H1 (cell line): Measurements from ENCODE around the gene PLCB3. TPM values are rescaled to one million over a fixed set of nuclear protein-coding genes. Genes with fewer than 3 reads are reported as not detected.

Experiments
- CTCF ChIA-PET: fragments of 300-600 bp; sonication (Branson Sonifier 250); formaldehyde crosslinking; loops from one replicate; lab custom pipeline; 2021; ENCODE audit not compliant: partially characterized antibody; lab: Charles Lee
- POLR2A ChIA-PET: fragments of 300-600 bp; sonication (Branson Sonifier 250); formaldehyde crosslinking; loops from one replicate; lab custom pipeline; 2021; ENCODE audit warnings: inconsistent platforms; ENCODE audit not compliant: partially characterized antibody; lab: Charles Lee
- DNase-seq, 2 experiments: peaks; one replicate each; pipeline versions ENCODE4 v3.0.0 to v3.0.0-alpha.2; 2010 to 2022; ENCODE audit warnings: low spot score in 2 of 2, low read depth in 1 of 2, mixed read lengths in 1 of 2
- FAIRE-seq: peaks from 2 replicates; lab custom pipeline; 2011; peaks lifted over from hg19 to GRCh38; lab: Jason Lieb, UNC
- H2AFZ ChIP-seq: 2 replicates; pipeline ENCODE4 v1.8.1; 2012; ENCODE audit warnings: low read length, inconsistent platforms
- H2AK5ac ChIP-seq: 2 replicates; pipeline ENCODE4 v1.6.1; 2013; ENCODE audit warnings: low read depth, low read length
- H2BK120ac ChIP-seq: replicated peaks from 2 replicates; pipeline ENCODE3; 2013; ENCODE audit warnings: low read depth, low read length, inconsistent platforms
- H2BK12ac ChIP-seq: 2 replicates; pipeline ENCODE4 v1.6.1; 2013; ENCODE audit warnings: low read depth, low read length
- H2BK15ac ChIP-seq: 2 replicates; pipeline ENCODE4 v1.6.1; 2013; ENCODE audit warnings: low read length
- H2BK20ac ChIP-seq: 2 replicates; pipeline ENCODE4 v1.6.1; 2013; ENCODE audit warnings: low read length
- H2BK5ac ChIP-seq: 2 replicates; pipeline ENCODE4 v1.6.1; 2013; ENCODE audit warnings: low read depth, low read length
- H3K14ac ChIP-seq: 2 replicates; pipeline ENCODE4 v1.6.1; 2013; ENCODE audit warnings: inconsistent platforms; ENCODE audit not compliant: insufficient read length
- H3K18ac ChIP-seq: 2 replicates; pipeline ENCODE4 v1.6.1; 2013; ENCODE audit warnings: low read length; ENCODE audit errors: extremely low read depth
- H3K23ac ChIP-seq: 2 replicates; pipeline ENCODE4 v1.6.1; 2013; ENCODE audit warnings: inconsistent platforms; ENCODE audit not compliant: insufficient read length
- H3K23me2 ChIP-seq: 2 replicates; pipeline ENCODE4 v1.6.1; 2013; ENCODE audit warnings: low read depth, low read length
- H3K27ac ChIP-seq: 2 replicates; pipeline ENCODE4 v1.6.1; 2011; ENCODE audit warnings: low read depth, low read length, inconsistent platforms
- H3K27me3 ChIP-seq, 4 experiments: replicated peaks in 1 of 4; 1 replicate in 1 of 4; 2 replicates in 3 of 4; pipeline versions ENCODE4 v1.6.1 to v1.8.1; 2011 to 2013; ENCODE audit warnings: low read length in 3 of 4, mild to moderate bottlenecking in 3 of 4, inconsistent platforms in 2 of 4, mixed read lengths in 2 of 4, moderate library complexity in 1 of 4; ENCODE audit not compliant: control insufficient read depth in 3 of 4, insufficient read depth in 3 of 4; ENCODE audit errors: extremely low read depth in 1 of 4
- H3K36me3 ChIP-seq, 4 experiments: 2 replicates each; pipeline versions ENCODE4 v1.6.1 to v1.8.1; 2011 to 2013; ENCODE audit warnings: mild to moderate bottlenecking in 4 of 4, low read length in 3 of 4, moderate library complexity in 2 of 4, control low read depth in 1 of 4, inconsistent platforms in 1 of 4; ENCODE audit not compliant: insufficient read depth in 4 of 4, control insufficient read depth in 2 of 4
- H3K4ac ChIP-seq: replicated peaks from 2 replicates; pipeline ENCODE3; 2013; ENCODE audit warnings: low read length, low read depth, mixed read lengths, inconsistent platforms; ENCODE audit not compliant: insufficient read length
- H3K4me1 ChIP-seq, 4 experiments: replicated peaks in 1 of 4; 1 replicate in 1 of 4; 2 replicates in 3 of 4; pipeline versions ENCODE4 v1.6.1 to v1.8.1; 2011 to 2013; ENCODE audit warnings: low read length in 3 of 4, inconsistent platforms in 2 of 4, mixed read lengths in 1 of 4; ENCODE audit not compliant: insufficient read depth in 4 of 4, control insufficient read depth in 3 of 4
- H3K4me2 ChIP-seq, 2 experiments: 2 replicates each; pipeline versions ENCODE4 v1.6.1 to v1.8.1; 2011 to 2013; ENCODE audit warnings: low read depth in 2 of 2, low read length in 2 of 2, control low read depth in 1 of 2, inconsistent platforms in 1 of 2, mild to moderate bottlenecking in 1 of 2; ENCODE audit not compliant: insufficient read depth in 1 of 2
- H3K4me3 ChIP-seq, 4 experiments: fragments of 200-600, 300-600 bp in 1 of 4; sonication (generic), shearing (Covaris generic), sonication (Bioruptor Twin) in 1 of 4; 2 replicates each; pipeline versions ENCODE4 v1.5.1 to v1.8.1; 2011 to 2016; ENCODE audit warnings: low read length in 4 of 4, low read depth in 3 of 4, control low read depth in 2 of 4, inconsistent platforms in 2 of 4, mild to moderate bottlenecking in 2 of 4, mixed read lengths in 1 of 4, moderate library complexity in 1 of 4; ENCODE audit not compliant: insufficient read depth in 2 of 4; ENCODE audit errors: extremely low read depth in 1 of 4
- H3K56ac ChIP-seq: replicated peaks from 2 replicates; pipeline ENCODE3; 2013; ENCODE audit warnings: low read depth, mild to moderate bottlenecking, mixed read lengths, low read length, inconsistent platforms; ENCODE audit not compliant: insufficient read length
- H3K79me1 ChIP-seq: 2 replicates; pipeline ENCODE4 v1.6.1; 2013; ENCODE audit warnings: low read depth, low read length, control low read depth
- H3K79me2 ChIP-seq, 2 experiments: 2 replicates each; pipeline versions ENCODE4 v1.6.1 to v1.8.1; 2012 to 2013; ENCODE audit warnings: low read length in 2 of 2, mild to moderate bottlenecking in 2 of 2, inconsistent platforms in 1 of 2; ENCODE audit not compliant: insufficient read depth in 2 of 2, control insufficient read depth in 1 of 2
- H3K9ac ChIP-seq, 4 experiments: replicated peaks in 1 of 4; 1 replicate in 1 of 4; 2 replicates in 3 of 4; pipeline versions ENCODE4 v1.6.1 to v1.8.1; 2011 to 2013; ENCODE audit warnings: low read depth in 3 of 4, low read length in 3 of 4, control low read depth in 2 of 4, mild to moderate bottlenecking in 2 of 4, moderate library complexity in 2 of 4, inconsistent platforms in 1 of 4; ENCODE audit errors: extremely low read depth in 1 of 4
- H3K9me3 ChIP-seq, 2 experiments: 2 replicates each; pipeline versions ENCODE4 v1.6.1 to v1.8.1; 2012 to 2013; ENCODE audit warnings: mild to moderate bottlenecking in 2 of 2, moderate library complexity in 2 of 2, control low read depth in 1 of 2, inconsistent platforms in 1 of 2, low read depth in 1 of 2, low read length in 1 of 2, mixed read lengths in 1 of 2; ENCODE audit not compliant: insufficient read depth in 2 of 2
- H4K20me1 ChIP-seq, 2 experiments: replicated peaks in 1 of 2; 2 replicates each; pipeline versions ENCODE3 to v1.8.1; 2011 to 2013; ENCODE audit warnings: inconsistent platforms in 2 of 2, low read length in 2 of 2, mild to moderate bottlenecking in 1 of 2; ENCODE audit not compliant: insufficient read depth in 2 of 2, control insufficient read depth in 1 of 2
- H4K5ac ChIP-seq: 2 replicates; pipeline ENCODE4 v1.6.1; 2013; ENCODE audit warnings: low read length, low read depth, mixed read lengths, inconsistent platforms; ENCODE audit not compliant: insufficient read length
- H4K8ac ChIP-seq: 2 replicates; pipeline ENCODE4 v1.8.0; 2013; ENCODE audit warnings: mild to moderate bottlenecking, moderate library complexity, low read length, inconsistent platforms; ENCODE audit not compliant: insufficient read depth; ENCODE audit errors: extremely low read depth
- H4K91ac ChIP-seq: replicated peaks from 2 replicates; pipeline ENCODE3; 2013; ENCODE audit warnings: low read length, mixed read lengths, inconsistent platforms; ENCODE audit not compliant: insufficient read length
- GABPA ChIP-seq: IDR thresholded peaks from 2 replicates; pipeline ENCODE4 v1.6.1; 2011; ENCODE audit warnings: mild to moderate bottlenecking, low read length, moderate library complexity, borderline replicate concordance; ENCODE audit not compliant: insufficient read depth
- SIRT6 ChIP-seq: IDR thresholded peaks from one replicate; pipeline ENCODE4 v1.7.1; 2012; ENCODE audit warnings: low read length, inconsistent platforms
- ZNF274 ChIP-seq: IDR thresholded peaks from 2 replicates; pipeline ENCODE4 v1.7.0; 2012; ENCODE audit warnings: low read length, borderline replicate concordance; ENCODE audit errors: extremely low read depth
- WGBS, 2 experiments: shearing (Covaris generic) in 1 of 2; methylation state at CpG; one replicate each; pipeline versions ENCODE4 v1.1.6 to v1.1.7; 2013 to 2015; ENCODE audit warnings: low lambda C conversion rate in 2 of 2, mixed read lengths in 2 of 2, inconsistent platforms in 1 of 2, low coverage in 1 of 2, missing lambda C conversion rate in 1 of 2; ENCODE audit not compliant: insufficient replicate concordance in 2 of 2, insufficient coverage in 1 of 2, insufficient read length in 1 of 2; ENCODE audit errors: extremely low coverage in 1 of 2, missing lambda C conversion rate in 1 of 2; 5-methylcytosine and 5-hydroxymethylcytosine counted together
- long read RNA-seq, 2 experiments: library from RNA in 1 of 2; library from capped mRNA in 1 of 2; stranded (forward); transcript quantifications; one replicate each; pipeline ENCODE4 v2.0.0, GENCODE V29; 2021; ENCODE audit warnings: inconsistent platforms in 1 of 2
- polyA minus RNA-seq, 3 experiments: library from RNA; depleted of rRNA, polyadenylated mRNA; stranded (reverse); fragments of >200 nt; gene quantifications; 1 replicate in 2 of 3; 2 replicates in 1 of 3; pipeline ENCODE4 v1.2.3, GENCODE V29; 2011
- polyA plus RNA-seq, 7 experiments: library from polyadenylated mRNA; depleted of rRNA in 3 of 7; stranded (reverse) in 5 of 7; unstranded in 2 of 7; fragments of >200 nt in 5 of 7; fragments of 200-250 nt in 2 of 7; gene quantifications; 1 replicate in 5 of 7; 2 replicates in 1 of 7; 4 replicates in 1 of 7; pipeline versions ENCODE4 v1.2.1 to v1.2.3, GENCODE V29; 2011 to 2013; ENCODE audit warnings: missing spikeins in 2 of 7, mixed read lengths in 2 of 7
- total RNA-seq: library from RNA; stranded (reverse); fragmentation: NEBNext Ultra II Directional; extraction: Animal tissue kit (Norgen Biotek cat#: 25700); gene quantifications from 2 replicates; pipeline ENCODE4 v1.2.1, GENCODE V29; 2021
- TF ChIP-seq, protein P1 (sequence below), 3 experiments: IDR thresholded peaks; 1 replicate in 2 of 3; 2 replicates in 1 of 3; pipeline versions ENCODE4 v1.5.1 to v1.6.1; 2011; ENCODE audit warnings: low read length in 3 of 3, mild to moderate bottlenecking in 3 of 3, inconsistent platforms in 2 of 3, low read depth in 1 of 3, moderate library complexity in 1 of 3; ENCODE audit not compliant: insufficient read depth in 1 of 3; ENCODE audit errors: control extremely low read depth in 1 of 3

The PLCB3 gene
- total RNA-seq: 104 TPM in 2 replicates
- 47.2 and 70.6 TPM in 2 replicates for polyA plus RNA-seq (2011; rRNA removed)
- polyA plus RNA-seq (2011; cell fraction: cytosol; rRNA removed): 48.7 TPM
- 134 TPM for polyA plus RNA-seq (2011; cell fraction: nucleus; rRNA removed)
- 50.8 to 85.0 TPM (median 76.3 TPM) in 4 replicates for polyA plus RNA-seq (2012, experiment 1 of 2)
- 54.3 TPM for polyA plus RNA-seq (2012, experiment 2 of 2)
- polyA plus RNA-seq (2013, experiment 1 of 2): 54.2 TPM
- 53.1 TPM for polyA plus RNA-seq (2013, experiment 2 of 2)
- 51.4 and 51.5 TPM in 2 replicates for polyA minus RNA-seq (2011; rRNA and poly(A)+ RNA removed)
- polyA minus RNA-seq (2011; cell fraction: cytosol; rRNA and poly(A)+ RNA removed): 50.2 TPM
- polyA minus RNA-seq (2011; cell fraction: nucleus; rRNA and poly(A)+ RNA removed): 42.7 TPM
- long read RNA-seq, experiment 1, partial matches to known transcripts: 7 of 16 reads
- long read RNA-seq, experiment 1, other reads (novel, unspliced or antisense): 9 of 16 reads
- long read RNA-seq, experiment 2, partial matches to known transcripts: 0 of 1 reads
- long read RNA-seq, experiment 2, other reads (novel, unspliced or antisense): 1 of 1 reads

GRCh38 chr11:64251016-64251752 is at the start of gene PLCB3:
PLCB3 (plus strand) TSS chr11:64251530; CDS start chr11:64251650, 120 bp downstream.
- H3K23ac ChIP-seq: no peak within 1 kb of the TSS
- peak within 1 kb of the TSS; percentile 75 for H4K5ac ChIP-seq
- peak within 1 kb of the TSS; percentile 99 for H3K18ac ChIP-seq
- H3K9me3 ChIP-seq: no peaks in the 10 kb centered on the region
- H3K4me1 ChIP-seq: peaks cover 0 to 40% (median 34%) of the 10 kb centered on the region in 4 experiments; a peak in 6 of 7 replicates
- peak within 1 kb of the TSS; percentile 72; the same call in 1 of the 2 replicates for H3K27ac ChIP-seq
- peaks cover 0 to 25% of the 10 kb centered on the region in 2 experiments; a peak in 3 of 4 replicates for H3K79me2 ChIP-seq
- peaks cover 2% of the 10 kb centered on the region; the same call in 1 of the 2 replicates for H3K79me1 ChIP-seq
- H3K14ac ChIP-seq: no peak within 1 kb of the TSS
- no peaks in the 10 kb centered on the region for H3K27me3 ChIP-seq
- H2BK5ac ChIP-seq: peak within 1 kb of the TSS; percentile 93; the same call in 1 of the 2 replicates
- peak within 1 kb of the TSS; percentile 87 for H3K4ac ChIP-seq
- H2BK120ac ChIP-seq: peak within 1 kb of the TSS; percentile 70
- H3K36me3 ChIP-seq: peaks cover 6 to 19% (median 12%) of the 10 kb centered on the region in 4 experiments
- POLR2A ChIA-PET: interaction anchor here (0.8 to 13.1 kb wide), 18 partner anchors 9 to 272 kb away, joined by 3 to 352 read pairs (median 6); partner anchors contain the start of genes DNAJC4, ESRRA, FKBP2 and KCNK4
- H2AK5ac ChIP-seq: no peak within 1 kb of the TSS
- peak within 1 kb of the TSS; percentile 62 to 76 (median 64); a peak in 6 of 7 replicates for H3K9ac ChIP-seq
- H3K23me2 ChIP-seq: peaks cover 13% of the 10 kb centered on the region
- peak within 1 kb of the TSS; percentile 98 for H4K91ac ChIP-seq
- WGBS, 2 experiments: 4% methylated on average over 22 of the region's 75 CpGs; no CpG with 5 or more reads in 1 of the 2 experiments
- FAIRE-seq (no peak), DNase-seq (peak in 1 of 2 experiments; percentile 86)
- H3K4me2 ChIP-seq: peak within 1 kb of the TSS; percentile 73 to 99
- no peak within 1 kb of the TSS for H2BK20ac ChIP-seq
- no peak within 1 kb of the TSS for H2AFZ ChIP-seq
- CTCF ChIA-PET: interaction anchor here (0.6 to 10.0 kb wide), 30 partner anchors 8 to 1659 kb away, joined by 3 to 102 read pairs (median 4); partner anchors contain the start of genes CATSPERZ, FERMT3, FKBP2 and NUDT22
- peak within 1 kb of the TSS; percentile 93 for H4K8ac ChIP-seq
- peak within 1 kb of the TSS; percentile 99; the same call in 1 of the 2 replicates for H2BK15ac ChIP-seq
- H3K4me3 ChIP-seq: peak within 1 kb of the TSS; percentile 73 to 86 (median 76)
- H2BK12ac ChIP-seq: peak within 1 kb of the TSS; percentile 75; the same call in 1 of the 2 replicates
- peaks cover 6 to 13% of the 10 kb centered on the region in 2 experiments for H4K20me1 ChIP-seq
- H3K56ac ChIP-seq: peak within 1 kb of the TSS; percentile 78
- TF ChIP-seq, protein P1, sequence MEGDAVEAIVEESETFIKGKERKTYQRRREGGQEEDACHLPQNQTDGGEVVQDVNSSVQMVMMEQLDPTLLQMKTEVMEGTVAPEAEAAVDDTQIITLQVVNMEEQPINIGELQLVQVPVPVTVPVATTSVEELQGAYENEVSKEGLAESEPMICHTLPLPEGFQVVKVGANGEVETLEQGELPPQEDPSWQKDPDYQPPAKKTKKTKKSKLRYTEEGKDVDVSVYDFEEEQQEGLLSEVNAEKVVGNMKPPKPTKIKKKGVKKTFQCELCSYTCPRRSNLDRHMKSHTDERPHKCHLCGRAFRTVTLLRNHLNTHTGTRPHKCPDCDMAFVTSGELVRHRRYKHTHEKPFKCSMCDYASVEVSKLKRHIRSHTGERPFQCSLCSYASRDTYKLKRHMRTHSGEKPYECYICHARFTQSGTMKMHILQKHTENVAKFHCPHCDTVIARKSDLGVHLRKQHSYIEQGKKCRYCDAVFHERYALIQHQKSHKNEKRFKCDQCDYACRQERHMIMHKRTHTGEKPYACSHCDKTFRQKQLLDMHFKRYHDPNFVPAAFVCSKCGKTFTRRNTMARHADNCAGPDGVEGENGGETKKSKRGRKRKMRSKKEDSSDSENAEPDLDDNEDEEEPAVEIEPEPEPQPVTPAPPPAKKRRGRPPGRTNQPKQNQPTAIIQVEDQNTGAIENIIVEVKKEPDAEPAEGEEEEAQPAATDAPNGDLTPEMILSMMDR (IDR thresholded peaks at IDR 0.05; ENCODE audit: control extremely low read depth in 1 of 3, insufficient read depth in 1 of 3, low read depth in 1 of 3, low read length in 3 of 3): peak in 2 of 3 experiments; percentile 48 to 80; a peak in 3 of 4 replicates
- TF ChIP-seq ZNF274: no peak
- no peak for TF ChIP-seq SIRT6
- no peak for TF ChIP-seq GABPA
